NCI-H2171 treated with DMSO at 0.1 percent for 48 hours (cell line): ENCODE data around the gene ERCC6L2.

Source experiments
- DNase-seq: peaks from one replicate; lab custom pipeline; 2025; lab: John Stamatoyannopoulos, UW

ERCC6L2 gene

GRCh38 chr9:95920017-95920416, 44.5 kb downstream of the ERCC6L2 start:
- no peak for DNase-seq

GRCh38 chr9:95923794-95924193, 48.3 kb downstream of the ERCC6L2 start:
- no peak for DNase-seq

GRCh38 chr9:95924987-95925386, 49.5 kb downstream of the ERCC6L2 start:
- DNase-seq, result no peak

GRCh38 chr9:95927271-95928004, 51.9 kb downstream of the ERCC6L2 start:
- no peak for DNase-seq

GRCh38 chr9:95930277-95930676, 54.8 kb downstream of the ERCC6L2 start:
- DNase-seq, result no peak

GRCh38 chr9:95935861-95936578, 60.5 kb downstream of the ERCC6L2 start:
- no peak for DNase-seq

- DNase-seq, result no peak
Measured at GRCh38 chr9:95936579-95937075, 61.1 kb downstream of the ERCC6L2 start.

- peak; percentile 8 for DNase-seq
Measured at GRCh38 chr9:95937131-95937530, 61.6 kb downstream of the ERCC6L2 start.

- DNase-seq, result no peak
Measured at GRCh38 chr9:95938724-95939123, 63.2 kb downstream of the ERCC6L2 start.

- no peak for DNase-seq
Measured at GRCh38 chr9:95939472-95939871, 64.0 kb downstream of the ERCC6L2 start.

- no peak for DNase-seq
Measured at GRCh38 chr9:95940265-95940664, 64.8 kb downstream of the ERCC6L2 start.

- DNase-seq, result no peak
Measured at GRCh38 chr9:95942016-95942415, 66.5 kb downstream of the ERCC6L2 start.

- DNase-seq, result no peak
Measured at GRCh38 chr9:95947118-95947517, 71.6 kb downstream of the ERCC6L2 start.

GRCh38 chr9:95952471-95952870, 77.0 kb downstream of the ERCC6L2 start:
- no peak for DNase-seq

- DNase-seq, result no peak
Measured at GRCh38 chr9:95953986-95954385, 78.5 kb downstream of the ERCC6L2 start.

GRCh38 chr9:95954940-95955339, 79.4 kb downstream of the ERCC6L2 start:
- DNase-seq, result no peak

GRCh38 chr9:95962936-95963335, 87.4 kb downstream of the ERCC6L2 start:
- no peak for DNase-seq

- DNase-seq, result no peak
Measured at GRCh38 chr9:95963659-95964058, 88.2 kb downstream of the ERCC6L2 start.

- DNase-seq, result no peak
Measured at GRCh38 chr9:95966306-95966705, 90.8 kb downstream of the ERCC6L2 start.

GRCh38 chr9:95970317-95970716, 94.8 kb downstream of the ERCC6L2 start:
- DNase-seq, result no peak

- DNase-seq, result no peak
Measured at GRCh38 chr9:95971815-95972214, 96.3 kb downstream of the ERCC6L2 start.

GRCh38 chr9:95974389-95974788, 98.9 kb downstream of the ERCC6L2 start:
- no peak for DNase-seq

- no peak for DNase-seq
Measured at GRCh38 chr9:95977371-95977770, 101.9 kb downstream of the ERCC6L2 start.
